ENCODE data around the gene AMIGO3.

- TF ChIP-seq EZH2 (IDR thresholded peaks at IDR 0.05; ENCODE audit: low read depth, unreplicated experiment) (no peak), EZH2phosphoT487 (IDR thresholded peaks at IDR 0.05; ENCODE audit: unreplicated experiment) (no peak), CTCF (conservative IDR thresholded peaks at IDR 0.05; ENCODE audit: low read depth in 2 of 2) (no peak), CREB1 (CRISPR knock-in tag; IDR thresholded peaks at IDR 0.05; ENCODE audit: low read depth) (no peak), JUNB (IDR thresholded peaks at IDR 0.05; ENCODE audit: unreplicated experiment) (no peak), POLR2AphosphoS5 (IDR thresholded peaks at IDR 0.05; ENCODE audit: low read depth) (no peak), REST (IDR thresholded peaks at IDR 0.05; ENCODE audit: unreplicated experiment) (no peak), ZNF462 (CRISPR knock-in tag; IDR thresholded peaks at IDR 0.05) (no peak)
Measured at GRCh38 chr3:49683162-49683561, 36.3 kb downstream of the AMIGO3 start.
